GM23338 (cell line): Measurements from ENCODE around the gene MTARC1. TPM values are rescaled to one million over a fixed set of nuclear protein-coding genes. Genes with fewer than 3 reads are reported as not detected.

Experiments used
- ATAC-seq: fragments of 200-7000 bp; cut with Tn5 transposase; 3 replicates; pipeline ENCODE4 v1.9.1; 2020
- DNase-seq: peaks from one replicate; pipeline ENCODE4 v3.0.0-alpha.2; 2015; ENCODE audit warnings: low spot score
- H2AFZ ChIP-seq: fragments of 200-600 bp; sonication (generic); 2 replicates; pipeline ENCODE4 v1.8.0; 2016; ENCODE audit warnings: antibody characterized with exemption, mild to moderate bottlenecking, moderate library complexity
- H3F3A ChIP-seq: fragments of 200-600 bp; sonication (generic); replicated peaks from 2 replicates; pipeline ENCODE4 v1.8.0; 2017; ENCODE audit warnings: antibody characterized with exemption, mixed run types, low read depth
- H3K27ac ChIP-seq: fragments of 200-600 bp; sonication (generic); 2 replicates; pipeline ENCODE4 v1.6.1; 2016; ENCODE audit warnings: low read depth
- H3K27me3 ChIP-seq: fragments of 200-600 bp; sonication (generic); 2 replicates; pipeline ENCODE4 v1.8.0; 2016; ENCODE audit warnings: mild to moderate bottlenecking, mixed run types, moderate library complexity; ENCODE audit not compliant: insufficient read depth
- H3K36me3 ChIP-seq: fragments of 200-600 bp; sonication (generic); 2 replicates; pipeline ENCODE4 v1.8.0; 2016; ENCODE audit warnings: mild to moderate bottlenecking; ENCODE audit not compliant: insufficient read depth
- H3K4me1 ChIP-seq: fragments of 200-600 bp; sonication (generic); 2 replicates; pipeline ENCODE4 v1.8.0; 2016; ENCODE audit warnings: mild to moderate bottlenecking, moderate library complexity; ENCODE audit not compliant: insufficient read depth
- H3K4me2 ChIP-seq: fragments of 200-600 bp; sonication (generic); 2 replicates; pipeline ENCODE4 v1.7.1; 2017; ENCODE audit warnings: mixed run types
- H3K4me3 ChIP-seq: fragments of 200-600 bp; sonication (generic); 2 replicates; pipeline ENCODE4 v1.6.1; 2016; ENCODE audit warnings: mixed run types
- H3K79me2 ChIP-seq: fragments of 200-600 bp; sonication (generic); replicated peaks from 2 replicates; pipeline ENCODE4 v1.8.0; 2017; ENCODE audit warnings: mild to moderate bottlenecking; ENCODE audit not compliant: insufficient read depth
- H3K9me2 ChIP-seq: fragments of 200-600 bp; sonication (generic); 2 replicates; pipeline ENCODE4 v1.8.0; 2017; ENCODE audit not compliant: insufficient read depth
- H4K20me1 ChIP-seq: fragments of 200-600 bp; sonication (generic); replicated peaks from 2 replicates; pipeline ENCODE4 v1.8.0; 2017; ENCODE audit warnings: mild to moderate bottlenecking; ENCODE audit not compliant: insufficient read depth
- H3K27ac Mint-ChIP-seq: 2 replicates; pipeline ENCODE4 v1.8.0; 2020; ENCODE audit warnings: inconsistent platforms, mild to moderate bottlenecking, moderate library complexity, mixed read lengths
- H3K27me3 Mint-ChIP-seq: 3 replicates; pipeline ENCODE4 v1.8.0; 2022; ENCODE audit warnings: low read depth, mild to moderate bottlenecking, moderate library complexity, mixed read lengths, inconsistent platforms; ENCODE audit not compliant: insufficient read depth, poor library complexity
- H3K36me3 Mint-ChIP-seq: 3 replicates; pipeline ENCODE4 v1.8.0; 2021; ENCODE audit warnings: low read depth, mild to moderate bottlenecking, inconsistent platforms, moderate library complexity, mixed read lengths
- H3K4me1 Mint-ChIP-seq: 3 replicates; pipeline ENCODE4 v1.8.0; 2020; ENCODE audit warnings: mild to moderate bottlenecking, inconsistent platforms, mixed read lengths
- H3K4me3 Mint-ChIP-seq: 3 replicates; pipeline ENCODE4 v1.8.0; 2021; ENCODE audit warnings: moderate library complexity, mild to moderate bottlenecking, inconsistent platforms, mixed read lengths
- H3K9me3 Mint-ChIP-seq: 3 replicates; pipeline ENCODE4 v1.8.0; 2020; ENCODE audit warnings: moderate library complexity, mild to moderate bottlenecking, inconsistent platforms, mixed read lengths
- CREB1 ChIP-seq: fragments of 250-450 bp; sonication (Bioruptor Pico); IDR thresholded peaks from 2 replicates; pipeline ENCODE4 v1.5.0; 2020; ENCODE audit warnings: low read depth, mild to moderate bottlenecking, moderate library complexity
- EZH2 ChIP-seq: fragments of 200-600 bp; sonication (generic); IDR thresholded peaks from one replicate; pipeline ENCODE4 v1.8.0; 2017; ENCODE audit warnings: antibody characterized with exemption, mild to moderate bottlenecking, low read depth; ENCODE audit not compliant: unreplicated experiment
- EZH2phosphoT487 ChIP-seq: fragments of 200-600 bp; sonication (generic); IDR thresholded peaks from one replicate; pipeline ENCODE4 v1.8.1; 2018; ENCODE audit warnings: antibody characterized with exemption; ENCODE audit not compliant: unreplicated experiment
- JUNB ChIP-seq: IDR thresholded peaks from one replicate; pipeline ENCODE4 v1.6.1; 2016; ENCODE audit warnings: antibody characterized with exemption; ENCODE audit not compliant: unreplicated experiment
- NANOG ChIP-seq: IDR thresholded peaks from 2 replicates; pipeline ENCODE4 v1.6.1; 2016; ENCODE audit warnings: antibody characterized with exemption, borderline replicate concordance
- STAT1 ChIP-seq: IDR thresholded peaks from one replicate; pipeline ENCODE4 v1.6.1; 2016; ENCODE audit warnings: antibody characterized with exemption; ENCODE audit not compliant: unreplicated experiment
- ZNF114 ChIP-seq: fragments of 250-450 bp; sonication (Bioruptor Pico); IDR thresholded peaks from 2 replicates; pipeline ENCODE4 v1.5.0; 2020; ENCODE audit warnings: mild to moderate bottlenecking, moderate library complexity
- polyA plus RNA-seq: library from polyadenylated mRNA; unstranded; fragments of >200 nt; fragmentation: Nextera tagmentation; extraction: Ambion mirVana; gene quantifications from 2 replicates; pipeline ENCODE4 v1.2.1, GENCODE V29; 2016
- total RNA-seq: library from RNA; depleted of rRNA; stranded (reverse); fragments of >200 nt; shearing (Covaris generic); gene quantifications from 2 replicates; pipeline ENCODE4 v1.2.3, GENCODE V29; 2014
- TF ChIP-seq, protein P1 (sequence below), 2 experiments: fragments of 200-600 bp in 1 of 2; sonication (generic) in 1 of 2; conservative IDR thresholded peaks; 2 replicates each; pipeline versions ENCODE4 v1.5.1 to v1.6.1; 2016 to 2017; ENCODE audit warnings: antibody characterized with exemption in 2 of 2, low read depth in 2 of 2, mild to moderate bottlenecking in 2 of 2, moderate library complexity in 1 of 2
- TF ChIP-seq, protein P2 (sequence below): fragments of 250-450 bp; sonication (Bioruptor Pico); IDR thresholded peaks from 2 replicates; pipeline ENCODE4 v1.5.0; 2020; ENCODE audit warnings: mild to moderate bottlenecking, moderate library complexity
- TF ChIP-seq, protein P3 (sequence below): IDR thresholded peaks from 2 replicates; pipeline ENCODE4 v1.6.1; 2016; ENCODE audit warnings: antibody characterized with exemption

MTARC1 gene
- total and polyA plus RNA-seq, 2 experiments from 2014 or later: 33.9 to 34.6 TPM

DNA sequence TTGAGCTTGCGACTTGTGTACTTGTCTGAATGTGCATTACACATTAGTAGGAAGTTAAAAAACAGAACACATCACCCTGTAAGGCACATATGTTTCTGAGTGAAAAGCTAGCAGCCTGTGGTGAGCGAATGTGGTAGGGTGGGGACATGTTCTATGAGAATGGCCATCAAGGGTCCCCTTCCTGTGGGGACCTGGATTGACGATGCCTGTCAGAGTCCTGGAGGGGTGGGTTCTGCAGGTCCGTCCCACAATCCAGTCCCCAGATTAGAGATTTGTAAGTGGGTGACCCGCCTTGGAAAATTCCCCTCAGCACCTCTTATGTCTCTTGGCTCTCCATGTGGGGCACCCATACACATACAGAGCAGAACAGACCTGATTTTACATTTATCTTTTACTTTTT lies 40.0 kb downstream of the MTARC1 start (continued):
- TF ChIP-seq ZNF114 (no peak), EZH2phosphoT487 (no peak), JUNB (no peak), EZH2 (no peak)
- TF ChIP-seq, protein P1, sequence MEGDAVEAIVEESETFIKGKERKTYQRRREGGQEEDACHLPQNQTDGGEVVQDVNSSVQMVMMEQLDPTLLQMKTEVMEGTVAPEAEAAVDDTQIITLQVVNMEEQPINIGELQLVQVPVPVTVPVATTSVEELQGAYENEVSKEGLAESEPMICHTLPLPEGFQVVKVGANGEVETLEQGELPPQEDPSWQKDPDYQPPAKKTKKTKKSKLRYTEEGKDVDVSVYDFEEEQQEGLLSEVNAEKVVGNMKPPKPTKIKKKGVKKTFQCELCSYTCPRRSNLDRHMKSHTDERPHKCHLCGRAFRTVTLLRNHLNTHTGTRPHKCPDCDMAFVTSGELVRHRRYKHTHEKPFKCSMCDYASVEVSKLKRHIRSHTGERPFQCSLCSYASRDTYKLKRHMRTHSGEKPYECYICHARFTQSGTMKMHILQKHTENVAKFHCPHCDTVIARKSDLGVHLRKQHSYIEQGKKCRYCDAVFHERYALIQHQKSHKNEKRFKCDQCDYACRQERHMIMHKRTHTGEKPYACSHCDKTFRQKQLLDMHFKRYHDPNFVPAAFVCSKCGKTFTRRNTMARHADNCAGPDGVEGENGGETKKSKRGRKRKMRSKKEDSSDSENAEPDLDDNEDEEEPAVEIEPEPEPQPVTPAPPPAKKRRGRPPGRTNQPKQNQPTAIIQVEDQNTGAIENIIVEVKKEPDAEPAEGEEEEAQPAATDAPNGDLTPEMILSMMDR (conservative IDR thresholded peaks at IDR 0.05; ENCODE audit: low read depth in 2 of 2): no peak

DNA sequence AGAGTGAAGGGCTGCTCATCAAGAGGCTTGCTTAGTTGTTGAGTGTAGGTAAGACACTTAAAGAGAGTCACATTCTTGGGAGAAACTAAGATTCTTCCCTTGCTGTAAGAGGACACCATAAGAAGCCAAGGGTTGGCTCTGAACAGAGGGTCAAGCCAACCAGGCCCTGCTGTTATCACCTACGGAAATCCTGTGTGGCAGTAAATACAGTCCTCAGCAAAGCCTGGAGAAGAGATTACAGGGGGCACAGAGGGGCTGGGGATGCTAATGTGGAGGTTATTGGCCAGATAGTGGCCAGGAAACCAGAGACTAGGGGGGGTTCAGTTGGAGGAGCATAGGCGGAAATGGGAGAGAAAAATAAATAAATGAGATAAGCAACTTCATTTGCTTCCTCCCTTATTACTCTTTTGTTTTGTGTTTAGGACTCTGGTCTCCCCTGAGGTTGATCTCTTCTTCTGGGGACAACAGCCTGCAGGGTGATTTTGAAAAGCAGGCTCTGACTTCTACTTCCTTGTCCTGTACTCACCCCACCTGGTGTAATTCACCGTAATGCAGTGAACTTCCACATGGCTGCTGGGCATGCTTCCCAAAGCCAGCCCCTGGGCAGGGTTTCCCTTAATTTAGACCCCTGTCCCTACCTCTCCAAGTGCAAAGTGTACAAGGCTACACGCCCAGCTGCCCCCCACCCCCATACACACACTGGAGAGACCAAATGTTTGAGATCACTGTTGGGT lies 40.9 kb downstream of the MTARC1 start:
- DNase-seq (no peak), ATAC-seq (no peak)
- H3K4me2 ChIP-seq: no peak overlapping the region
- H3F3A ChIP-seq: no peaks in the 10 kb centered on the region
- Mint-ChIP-seq H3K4me3 (no peak overlapping the region), H3K27ac (no peak overlapping the region), H3K4me1 (peaks cover 14% of the 10 kb centered on the region), H3K9me3 (no peaks in the 10 kb centered on the region), H3K36me3 (0 out of 3 replicates have a peak, but pooled peaks cover 3% of the 10 kb centered on the region), H3K27me3 (peaks cover 2% of the 10 kb centered on the region)
- no peaks in the 10 kb centered on the region for H3K9me2 ChIP-seq
- no peaks in the 10 kb centered on the region for H3K4me1 ChIP-seq
- H2AFZ ChIP-seq: no peak overlapping the region
- H4K20me1 ChIP-seq: no peaks in the 10 kb centered on the region
- H3K4me3 ChIP-seq: no peak overlapping the region
- TF ChIP-seq NANOG (no peak), JUNB (no peak), STAT1 (no peak), CREB1 (CRISPR knock-in tag) (no peak), EZH2phosphoT487 (no peak)
- TF ChIP-seq, protein P2, sequence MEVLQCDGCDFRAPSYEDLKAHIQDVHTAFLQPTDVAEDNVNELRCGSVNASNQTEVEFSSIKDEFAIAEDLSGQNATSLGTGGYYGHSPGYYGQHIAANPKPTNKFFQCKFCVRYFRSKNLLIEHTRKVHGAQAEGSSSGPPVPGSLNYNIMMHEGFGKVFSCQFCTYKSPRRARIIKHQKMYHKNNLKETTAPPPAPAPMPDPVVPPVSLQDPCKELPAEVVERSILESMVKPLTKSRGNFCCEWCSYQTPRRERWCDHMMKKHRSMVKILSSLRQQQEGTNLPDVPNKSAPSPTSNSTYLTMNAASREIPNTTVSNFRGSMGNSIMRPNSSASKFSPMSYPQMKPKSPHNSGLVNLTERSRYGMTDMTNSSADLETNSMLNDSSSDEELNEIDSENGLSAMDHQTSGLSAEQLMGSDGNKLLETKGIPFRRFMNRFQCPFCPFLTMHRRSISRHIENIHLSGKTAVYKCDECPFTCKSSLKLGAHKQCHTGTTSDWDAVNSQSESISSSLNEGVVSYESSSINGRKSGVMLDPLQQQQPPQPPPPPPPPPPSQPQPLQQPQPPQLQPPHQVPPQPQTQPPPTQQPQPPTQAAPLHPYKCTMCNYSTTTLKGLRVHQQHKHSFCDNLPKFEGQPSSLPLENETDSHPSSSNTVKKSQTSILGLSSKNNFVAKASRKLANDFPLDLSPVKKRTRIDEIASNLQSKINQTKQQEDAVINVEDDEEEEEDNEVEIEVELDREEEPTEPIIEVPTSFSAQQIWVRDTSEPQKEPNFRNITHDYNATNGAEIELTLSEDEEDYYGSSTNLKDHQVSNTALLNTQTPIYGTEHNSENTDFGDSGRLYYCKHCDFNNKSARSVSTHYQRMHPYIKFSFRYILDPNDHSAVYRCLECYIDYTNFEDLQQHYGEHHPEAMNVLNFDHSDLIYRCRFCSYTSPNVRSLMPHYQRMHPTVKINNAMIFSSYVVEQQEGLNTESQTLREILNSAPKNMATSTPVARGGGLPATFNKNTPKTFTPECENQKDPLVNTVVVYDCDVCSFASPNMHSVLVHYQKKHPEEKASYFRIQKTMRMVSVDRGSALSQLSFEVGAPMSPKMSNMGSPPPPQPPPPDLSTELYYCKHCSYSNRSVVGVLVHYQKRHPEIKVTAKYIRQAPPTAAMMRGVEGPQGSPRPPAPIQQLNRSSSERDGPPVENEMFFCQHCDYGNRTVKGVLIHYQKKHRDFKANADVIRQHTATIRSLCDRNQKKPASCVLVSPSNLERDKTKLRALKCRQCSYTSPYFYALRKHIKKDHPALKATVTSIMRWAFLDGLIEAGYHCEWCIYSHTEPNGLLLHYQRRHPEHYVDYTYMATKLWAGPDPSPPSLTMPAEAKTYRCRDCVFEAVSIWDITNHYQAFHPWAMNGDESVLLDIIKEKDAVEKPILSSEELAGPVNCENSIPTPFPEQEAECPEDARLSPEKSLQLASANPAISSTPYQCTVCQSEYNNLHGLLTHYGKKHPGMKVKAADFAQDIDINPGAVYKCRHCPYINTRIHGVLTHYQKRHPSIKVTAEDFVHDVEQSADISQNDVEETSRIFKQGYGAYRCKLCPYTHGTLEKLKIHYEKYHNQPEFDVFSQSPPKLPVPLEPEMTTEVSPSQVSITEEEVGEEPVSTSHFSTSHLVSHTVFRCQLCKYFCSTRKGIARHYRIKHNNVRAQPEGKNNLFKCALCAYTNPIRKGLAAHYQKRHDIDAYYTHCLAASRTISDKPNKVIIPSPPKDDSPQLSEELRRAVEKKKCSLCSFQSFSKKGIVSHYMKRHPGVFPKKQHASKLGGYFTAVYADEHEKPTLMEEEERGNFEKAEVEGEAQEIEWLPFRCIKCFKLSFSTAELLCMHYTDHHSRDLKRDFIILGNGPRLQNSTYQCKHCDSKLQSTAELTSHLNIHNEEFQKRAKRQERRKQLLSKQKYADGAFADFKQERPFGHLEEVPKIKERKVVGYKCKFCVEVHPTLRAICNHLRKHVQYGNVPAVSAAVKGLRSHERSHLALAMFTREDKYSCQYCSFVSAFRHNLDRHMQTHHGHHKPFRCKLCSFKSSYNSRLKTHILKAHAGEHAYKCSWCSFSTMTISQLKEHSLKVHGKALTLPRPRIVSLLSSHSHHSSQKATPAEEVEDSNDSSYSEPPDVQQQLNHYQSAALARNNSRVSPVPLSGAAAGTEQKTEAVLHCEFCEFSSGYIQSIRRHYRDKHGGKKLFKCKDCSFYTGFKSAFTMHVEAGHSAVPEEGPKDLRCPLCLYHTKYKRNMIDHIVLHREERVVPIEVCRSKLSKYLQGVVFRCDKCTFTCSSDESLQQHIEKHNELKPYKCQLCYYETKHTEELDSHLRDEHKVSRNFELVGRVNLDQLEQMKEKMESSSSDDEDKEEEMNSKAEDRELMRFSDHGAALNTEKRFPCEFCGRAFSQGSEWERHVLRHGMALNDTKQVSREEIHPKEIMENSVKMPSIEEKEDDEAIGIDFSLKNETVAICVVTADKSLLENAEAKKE (CRISPR knock-in tag): no peak
- TF ChIP-seq, protein P3, sequence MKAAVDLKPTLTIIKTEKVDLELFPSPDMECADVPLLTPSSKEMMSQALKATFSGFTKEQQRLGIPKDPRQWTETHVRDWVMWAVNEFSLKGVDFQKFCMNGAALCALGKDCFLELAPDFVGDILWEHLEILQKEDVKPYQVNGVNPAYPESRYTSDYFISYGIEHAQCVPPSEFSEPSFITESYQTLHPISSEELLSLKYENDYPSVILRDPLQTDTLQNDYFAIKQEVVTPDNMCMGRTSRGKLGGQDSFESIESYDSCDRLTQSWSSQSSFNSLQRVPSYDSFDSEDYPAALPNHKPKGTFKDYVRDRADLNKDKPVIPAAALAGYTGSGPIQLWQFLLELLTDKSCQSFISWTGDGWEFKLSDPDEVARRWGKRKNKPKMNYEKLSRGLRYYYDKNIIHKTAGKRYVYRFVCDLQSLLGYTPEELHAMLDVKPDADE: no peak
- no peak overlapping the region for H3K27ac ChIP-seq
- no peaks in the 10 kb centered on the region for H3K79me2 ChIP-seq
- no peaks in the 10 kb centered on the region; the same call in 1 of the 2 replicates for H3K36me3 ChIP-seq
- H3K27me3 ChIP-seq: no peaks in the 10 kb centered on the region
